ENCODE results near the gene NKIRAS2.

The NKIRAS2 gene

DNA sequence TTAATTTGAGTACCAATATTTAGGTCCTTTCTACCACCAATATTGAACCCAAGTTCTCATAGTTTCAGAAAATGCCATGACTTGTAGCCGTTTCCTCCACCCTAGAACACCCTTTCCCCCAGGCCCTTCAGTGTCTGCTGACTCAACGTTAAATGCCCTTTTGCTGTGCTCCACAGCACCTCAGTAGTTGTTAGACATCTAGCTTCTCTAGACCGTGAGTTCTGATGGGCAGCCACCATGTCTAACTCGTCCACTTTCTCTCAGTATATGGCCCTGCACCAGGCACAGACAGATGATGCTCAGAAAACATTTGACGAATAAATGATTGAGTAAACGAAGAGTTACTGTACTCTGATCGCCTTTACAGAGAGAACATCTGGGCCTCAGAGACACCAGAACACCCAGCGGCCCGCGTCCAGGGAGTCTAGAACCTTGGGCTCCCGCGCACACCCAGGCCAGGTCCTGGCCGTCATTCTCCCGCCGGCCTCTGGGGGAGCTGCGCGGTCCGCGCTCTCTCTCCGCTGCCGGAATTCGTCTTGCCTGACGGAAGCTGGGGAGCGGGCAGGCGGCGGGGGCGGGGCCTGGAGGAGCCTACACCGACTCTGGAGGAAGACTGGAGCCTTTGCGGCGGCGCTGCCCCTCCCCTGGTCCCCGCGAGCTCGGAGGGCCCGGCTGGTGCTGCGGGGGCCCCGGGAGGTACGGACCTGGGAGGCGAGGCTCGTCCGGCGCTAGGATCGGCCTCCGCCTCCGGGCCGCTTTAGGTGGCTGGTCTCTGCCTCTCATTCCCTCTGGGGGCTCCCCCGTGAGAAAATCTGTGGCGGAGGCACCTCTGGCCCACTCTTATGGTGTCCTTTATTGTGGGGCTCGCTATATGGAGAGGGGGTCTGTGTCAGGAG, at the start of gene NKIRAS2:
TSS of gene NKIRAS2 (plus strand) at position 582 of the 896 bp plus-strand sequence. CDS start 1,488 bp downstream, outside the sequence.
- peak; percentile 8 to 95 (median 85) for DNase-seq

DNA sequence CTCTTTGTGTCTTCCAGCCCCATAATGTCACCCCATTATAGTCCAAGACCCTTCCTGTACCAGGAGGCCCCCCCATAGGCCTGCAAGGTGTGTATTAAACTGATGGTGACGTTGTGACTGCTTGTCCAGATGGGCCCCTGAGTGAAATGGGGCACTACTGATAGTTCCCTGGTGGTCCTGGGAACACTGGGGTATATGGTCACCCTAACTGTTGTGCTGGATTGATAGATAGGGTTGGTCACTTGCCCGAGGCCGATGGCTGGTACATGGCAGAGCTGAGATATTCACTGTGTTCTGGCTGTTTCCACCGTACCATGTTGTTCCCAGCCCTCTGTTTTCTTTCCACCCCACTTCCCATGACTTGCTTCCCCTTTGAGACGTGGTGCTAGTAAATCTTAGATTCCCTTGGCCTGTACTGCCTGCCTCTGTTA, 49.0 kb upstream of the NKIRAS2 start:
- no peak for DNase-seq

DNA sequence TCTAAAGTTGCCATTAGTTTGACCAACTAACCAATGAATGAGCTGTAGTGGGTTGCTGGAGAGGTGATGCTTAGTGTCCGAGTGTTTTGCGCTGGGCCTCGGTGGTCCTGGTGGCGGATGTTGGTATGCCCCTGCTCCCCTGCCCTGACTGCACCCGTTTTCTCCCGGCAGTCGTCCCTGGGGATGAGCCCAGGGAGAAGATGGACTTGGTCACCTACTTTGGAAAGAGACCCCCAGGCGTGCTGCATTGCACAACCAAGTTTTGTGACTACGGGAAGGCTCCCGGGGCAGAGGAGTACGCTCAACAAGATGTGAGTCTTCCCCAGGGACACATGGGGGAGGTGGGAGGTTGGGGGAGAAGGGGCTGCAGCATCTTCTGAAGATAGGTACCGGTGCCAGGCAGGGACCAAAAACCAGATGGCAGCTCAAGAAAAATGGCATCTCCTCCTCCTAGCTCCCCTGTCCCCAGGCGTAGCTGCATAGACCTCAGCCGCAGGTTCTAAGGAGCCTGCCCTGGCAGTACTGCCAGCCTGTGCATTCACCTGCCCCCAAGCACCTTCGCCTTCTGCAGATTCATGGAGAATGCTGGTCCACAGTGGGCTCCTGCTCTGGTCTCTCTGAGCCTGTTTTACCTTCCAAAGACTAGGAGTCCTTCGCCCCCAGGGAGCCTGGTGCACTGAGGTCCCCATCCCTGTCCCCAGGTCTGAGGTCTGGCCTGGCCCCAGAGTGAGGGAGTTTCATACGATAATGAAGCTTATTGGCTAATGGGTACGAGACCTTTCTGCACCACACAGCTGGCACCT, 48.0 kb upstream of the NKIRAS2 start:
- DNase-seq, result no peak

DNA sequence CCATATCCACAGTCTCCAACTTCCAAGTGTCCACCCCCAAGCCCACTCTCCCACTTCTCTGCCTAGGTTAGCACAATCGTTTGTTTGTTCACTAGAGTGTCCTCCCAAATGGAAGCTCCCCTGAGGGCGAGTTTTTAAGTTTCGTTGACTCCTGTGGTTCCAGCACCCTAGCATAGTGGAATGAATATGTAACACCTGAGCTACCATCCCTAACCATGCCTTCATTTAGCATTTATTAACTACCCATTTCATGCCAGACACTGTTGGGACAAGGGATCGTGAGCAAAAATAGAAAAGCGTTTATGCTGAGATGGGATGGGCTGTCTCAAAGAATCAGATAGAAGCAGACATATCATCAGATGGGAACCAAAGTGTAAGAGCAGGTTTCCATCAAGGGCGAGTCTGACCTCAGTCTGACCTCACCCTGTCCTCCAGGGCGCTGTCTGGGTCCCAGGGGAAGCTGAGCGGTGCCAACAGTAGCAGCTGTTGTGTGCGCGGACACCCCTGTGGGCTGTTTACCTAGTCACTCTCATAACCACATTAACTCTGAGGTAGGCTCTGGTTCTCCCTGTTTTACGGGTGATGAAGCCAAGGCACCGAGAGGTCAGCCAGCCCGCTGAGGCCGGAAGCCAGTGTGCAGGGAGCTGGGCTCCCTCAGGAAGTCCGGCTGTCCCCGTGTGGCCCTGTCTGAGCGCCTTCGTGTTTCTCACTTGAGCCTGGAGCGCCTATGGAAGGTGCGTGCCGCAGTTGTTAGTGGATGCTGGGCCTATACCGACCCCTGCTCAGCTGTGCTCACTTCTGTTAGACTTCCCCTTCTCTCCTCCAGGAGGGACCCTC, 47.1 kb upstream of the NKIRAS2 start:
- DNase-seq, result peak in 1 of 56 donors; percentile 27

DNA sequence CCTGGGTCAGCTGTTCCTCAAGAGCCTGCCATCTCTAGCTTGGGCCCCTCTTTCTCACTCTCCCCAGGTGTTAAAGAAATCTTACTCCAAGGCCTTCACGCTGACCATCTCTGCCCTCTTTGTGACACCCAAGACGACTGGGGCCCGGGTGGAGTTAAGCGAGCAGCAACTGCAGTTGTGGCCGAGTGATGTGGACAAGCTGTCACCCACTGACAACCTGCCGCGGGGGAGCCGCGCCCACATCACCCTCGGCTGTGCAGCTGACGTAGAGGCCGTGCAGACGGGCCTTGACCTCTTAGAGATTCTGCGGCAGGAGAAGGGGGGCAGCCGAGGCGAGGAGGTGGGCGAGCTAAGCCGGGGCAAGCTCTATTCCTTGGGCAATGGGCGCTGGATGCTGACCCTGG, 46.5 kb upstream of the NKIRAS2 start:
- DNase-seq, result peak in 2 of 56 donors; percentile 15 to 20

DNA sequence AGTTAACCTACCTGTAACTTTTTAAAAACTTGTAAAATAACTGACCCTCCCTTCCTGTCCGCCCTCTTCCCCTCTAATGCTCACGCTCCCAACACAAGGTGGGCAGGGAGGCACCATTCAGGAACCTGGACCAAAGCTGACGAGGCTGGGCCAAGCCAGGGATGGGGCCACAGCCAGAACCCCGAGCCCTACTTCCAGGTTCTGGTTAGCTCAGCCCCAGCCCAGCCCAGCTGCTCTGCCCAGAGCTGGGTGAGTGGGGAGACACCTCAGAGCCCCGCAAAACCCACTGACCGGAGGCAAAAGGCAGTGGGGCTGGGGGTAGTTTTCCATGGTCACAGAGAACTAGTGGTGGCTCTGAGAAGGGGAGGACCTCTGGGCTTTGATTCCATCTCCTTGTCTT, 45.9 kb upstream of the NKIRAS2 start:
- DNase-seq, result no peak

DNA sequence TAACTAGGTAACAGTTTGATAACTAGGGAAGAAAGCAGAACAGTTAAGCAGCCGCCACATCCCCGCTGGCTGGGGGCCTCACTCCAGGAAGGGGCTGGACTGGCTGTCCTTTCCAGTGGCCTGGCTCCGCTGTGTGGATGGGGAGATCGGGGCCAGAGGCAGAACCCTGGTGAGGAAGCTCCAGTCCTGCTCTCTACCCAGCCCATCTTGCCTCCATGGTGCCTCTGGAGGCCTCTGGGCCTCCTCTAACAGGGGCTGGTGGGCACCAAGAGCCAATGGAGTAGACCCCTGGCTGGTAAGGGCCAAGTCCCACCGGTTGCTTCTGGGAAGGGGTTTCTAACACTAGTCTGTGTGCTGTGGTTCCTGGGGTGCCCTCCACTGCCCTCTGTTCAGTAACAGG, 45.2 kb upstream of the NKIRAS2 start:
- DNase-seq, result peak in 5 of 56 donors; percentile 27 to 52 (median 47)

DNA sequence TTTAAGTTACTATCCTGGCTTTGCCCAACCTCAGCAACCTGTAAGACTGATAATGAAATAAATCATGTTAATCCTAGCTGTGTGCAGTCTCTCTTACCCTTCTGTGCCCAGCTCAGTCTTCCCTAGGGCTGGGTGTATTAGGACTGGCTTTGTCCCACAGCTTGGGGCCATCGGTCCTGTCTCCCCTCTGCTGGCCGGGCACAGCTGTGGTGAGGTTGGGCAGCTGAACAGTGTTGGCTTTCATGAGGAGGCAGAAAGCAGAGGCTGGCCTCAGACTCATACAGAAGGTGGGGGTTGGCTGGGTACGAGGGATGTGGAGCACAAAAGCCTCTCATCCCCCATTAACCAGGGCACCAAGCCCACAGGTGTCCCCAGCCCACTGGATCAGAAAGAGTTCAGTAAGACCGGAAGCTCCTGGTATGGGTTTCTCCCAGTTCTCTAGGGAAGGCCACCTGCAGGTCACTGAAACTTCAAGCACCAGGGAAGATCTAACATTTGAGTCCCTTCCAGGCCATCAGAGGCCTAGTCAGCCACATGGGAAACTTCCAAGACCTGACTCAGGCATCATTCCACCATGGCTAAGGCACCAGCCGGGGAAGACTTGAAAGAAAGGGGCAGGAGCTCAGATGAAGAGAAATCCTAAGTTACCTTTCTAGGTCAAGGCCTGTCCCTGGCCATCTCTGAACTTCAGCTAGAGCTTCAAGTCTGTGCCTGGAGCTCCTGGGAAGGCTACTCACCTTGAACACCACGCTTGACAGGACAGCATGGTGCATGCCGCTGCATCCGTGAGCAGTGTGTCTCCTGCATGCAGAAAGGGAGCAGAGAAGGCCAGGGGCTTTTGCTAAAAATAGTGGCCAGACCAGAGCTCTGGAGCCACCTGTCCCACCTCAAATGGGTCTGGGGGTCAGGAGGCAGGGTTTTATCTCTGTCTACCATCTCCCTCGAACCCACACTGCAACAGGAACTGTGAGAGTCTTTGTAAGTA, 44.5 kb upstream of the NKIRAS2 start:
- DNase-seq, result peak in 51 of 56 donors; percentile 22 to 88 (median 74)

DNA sequence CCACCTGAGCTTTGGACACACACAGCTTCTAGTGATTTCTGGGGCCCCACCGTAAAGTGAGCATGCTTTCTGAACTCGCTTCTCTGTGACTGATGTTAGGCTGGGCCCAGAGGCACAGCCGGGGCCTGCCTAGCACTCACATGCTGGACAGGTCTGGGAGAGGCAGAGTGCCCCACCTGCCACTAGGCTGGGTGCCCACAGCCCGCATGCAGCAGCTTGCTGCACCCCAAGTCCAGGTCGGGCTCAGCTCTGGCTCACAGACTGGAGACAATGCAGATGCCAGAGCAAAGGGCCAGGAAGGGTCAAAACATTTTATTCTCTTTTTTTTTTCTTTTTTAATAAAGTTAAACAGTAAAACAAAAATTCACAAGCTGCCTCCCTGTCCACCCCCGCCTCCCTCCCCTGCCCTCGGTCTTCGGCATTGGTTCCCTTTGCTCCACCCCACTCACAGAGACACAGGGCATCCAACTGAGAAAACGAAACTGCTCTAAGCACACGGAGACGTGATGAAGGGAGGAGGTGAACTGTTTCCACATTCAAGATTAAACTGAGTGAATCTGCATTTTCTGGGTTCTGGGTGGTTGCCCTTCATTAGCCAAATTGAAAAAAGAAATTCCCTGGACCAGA, 43.6 kb upstream of the NKIRAS2 start:
- DNase-seq, result peak in 11 of 56 donors; percentile 15 to 50 (median 30)

DNA sequence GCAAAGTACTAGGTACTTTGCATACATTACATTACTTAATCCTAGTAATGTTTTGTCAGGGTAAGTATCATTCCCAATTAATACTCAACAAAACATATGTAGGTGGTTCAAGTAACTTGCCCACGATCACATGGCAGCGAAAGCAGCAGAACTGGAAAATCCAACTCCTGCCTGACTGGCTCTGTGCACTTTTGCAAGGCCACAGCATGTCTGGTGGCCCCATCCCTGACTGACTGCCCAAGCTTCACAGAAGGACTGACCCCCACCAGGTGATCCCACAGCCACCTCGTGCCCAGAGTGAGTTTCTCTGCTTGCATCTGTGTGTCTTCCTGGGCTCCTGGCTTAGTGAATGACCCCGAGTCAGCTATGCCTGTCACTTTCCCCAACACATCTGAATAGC, 41.9 kb upstream of the NKIRAS2 start:
- DNase-seq, result no peak

DNA sequence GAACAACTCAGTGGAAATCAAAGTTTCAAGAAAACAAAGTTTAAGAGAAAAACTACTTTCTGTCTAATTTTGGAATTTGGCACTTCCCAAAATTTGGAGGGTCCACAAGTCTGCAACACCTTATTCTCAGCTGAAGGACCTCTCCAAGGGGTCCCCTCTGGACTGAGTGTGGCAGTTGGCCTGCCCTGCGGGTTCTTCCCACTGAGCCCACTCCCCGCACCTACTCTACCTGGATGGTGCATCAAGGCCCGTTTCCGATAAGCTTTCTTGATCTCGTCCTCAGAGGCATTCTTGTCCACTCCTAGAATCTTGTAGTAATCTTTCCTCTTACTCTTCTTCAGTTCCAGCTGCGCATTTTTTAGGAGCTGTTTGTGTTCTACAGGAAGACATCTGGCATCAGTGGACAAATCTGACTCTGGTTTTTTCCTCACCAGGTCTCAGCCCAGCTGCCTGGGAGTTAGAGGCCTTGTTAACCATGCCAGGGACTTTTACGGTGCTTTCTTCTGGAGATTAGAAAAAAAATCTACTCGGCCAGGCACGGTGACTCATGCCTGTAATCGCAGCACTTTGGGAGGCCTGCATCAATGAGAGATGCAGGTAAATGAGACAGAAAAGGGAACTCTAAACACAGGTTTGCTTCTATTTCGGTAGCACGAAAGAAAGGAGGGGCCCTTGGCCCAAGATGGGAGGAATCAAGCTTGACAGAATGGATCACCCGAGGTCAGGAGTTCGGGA, 37.7 kb upstream of the NKIRAS2 start:
- no peak for DNase-seq

DNA sequence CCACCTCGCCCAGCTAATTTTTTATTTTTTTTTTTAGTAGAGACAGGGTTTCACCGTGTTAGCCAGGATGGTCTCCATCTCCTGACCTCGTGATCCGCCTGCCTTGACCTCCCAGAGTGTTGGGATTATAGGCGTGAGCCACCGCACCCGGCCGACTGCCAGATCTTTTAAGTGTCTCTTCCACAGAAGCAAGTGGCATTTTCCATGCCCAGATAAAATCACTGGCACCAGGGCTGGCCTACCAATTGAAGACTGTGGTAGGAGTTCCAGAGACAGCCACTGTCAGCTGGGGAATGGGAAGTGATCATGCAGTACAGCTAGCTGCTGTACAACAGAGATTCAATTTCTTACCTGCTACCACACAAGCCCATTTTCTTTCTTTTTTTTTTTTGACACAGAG, 35.4 kb upstream of the NKIRAS2 start:
- no peak for DNase-seq

DNA sequence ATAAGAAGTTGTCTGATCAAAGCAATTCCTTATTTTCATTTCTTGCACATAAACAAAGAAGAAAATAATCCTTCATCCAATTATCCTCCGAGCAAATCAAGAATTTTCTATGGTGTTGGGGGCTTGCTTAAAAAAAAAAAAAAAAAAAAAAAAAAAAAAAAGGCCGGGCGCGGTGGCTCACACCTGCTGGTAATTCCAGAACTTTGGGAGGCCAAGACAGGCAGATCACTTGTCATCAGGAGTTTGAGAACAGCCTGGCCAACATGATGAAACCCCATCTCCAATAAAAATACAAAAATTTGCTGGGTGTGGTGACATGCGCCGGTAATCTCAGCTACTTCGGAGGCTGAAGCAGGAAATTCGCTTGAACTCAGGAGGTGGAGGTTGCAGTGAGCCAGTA, 34.0 kb upstream of the NKIRAS2 start:
- DNase-seq, result no peak

DNA sequence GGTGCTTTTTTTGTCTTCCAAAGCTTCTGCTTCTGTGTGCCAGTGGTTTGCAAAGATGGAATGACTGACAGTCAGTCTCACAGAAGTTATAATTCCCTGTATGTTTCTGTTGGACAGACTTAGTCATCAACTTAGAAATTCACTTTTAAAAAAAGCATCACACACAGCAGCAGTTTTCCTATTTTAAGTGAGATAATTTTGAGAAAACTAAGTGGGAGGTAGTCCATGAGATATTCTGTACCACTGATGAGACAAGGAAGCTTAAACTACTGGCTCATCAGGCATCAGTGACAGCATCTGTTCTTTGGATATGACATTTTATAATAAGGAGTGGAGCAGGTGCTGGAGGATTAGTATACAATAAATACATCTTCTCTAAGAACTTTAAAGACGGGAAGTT, 33.3 kb upstream of the NKIRAS2 start:
- DNase-seq, result peak in 1 of 56 donors; percentile 20

DNA sequence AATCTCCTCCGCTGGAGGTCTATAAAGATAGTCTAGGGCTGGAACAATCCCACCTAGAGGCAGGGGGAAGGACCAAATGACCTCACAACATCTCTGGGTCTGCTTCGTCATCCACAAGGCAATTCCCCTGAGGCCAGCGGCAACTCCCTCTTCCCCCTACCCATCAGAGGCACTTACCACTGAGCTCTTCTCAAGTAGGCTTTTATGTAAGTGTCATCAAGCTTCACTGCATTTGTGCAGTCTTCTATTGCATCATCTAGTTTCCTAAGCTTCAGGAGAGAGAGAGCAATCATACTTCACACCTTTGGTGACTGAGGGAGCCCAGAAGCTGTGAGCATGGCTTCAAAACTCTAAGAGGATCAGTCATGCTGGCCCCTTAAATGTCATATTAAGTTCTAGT, 32.2 kb upstream of the NKIRAS2 start:
- no peak for DNase-seq

DNA sequence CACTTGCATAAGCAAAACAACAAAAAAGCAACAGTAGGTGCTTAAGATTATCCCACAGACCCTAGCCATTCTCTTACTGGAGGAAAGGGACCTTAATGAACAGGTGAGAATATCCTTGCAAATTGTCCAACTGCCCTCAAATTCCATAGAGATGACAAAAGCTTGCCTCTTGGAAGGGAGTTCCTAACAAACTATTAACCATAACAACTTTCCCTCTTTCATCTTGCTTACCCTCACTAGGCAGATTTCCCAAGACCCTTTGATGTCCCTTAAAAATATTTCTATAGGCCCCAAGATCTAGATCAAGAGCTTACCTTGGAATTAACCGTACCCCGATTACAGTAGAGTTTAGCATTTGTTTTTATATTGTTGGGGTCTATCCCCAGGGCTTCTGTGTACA, 31.5 kb upstream of the NKIRAS2 start:
- no peak for DNase-seq

DNA sequence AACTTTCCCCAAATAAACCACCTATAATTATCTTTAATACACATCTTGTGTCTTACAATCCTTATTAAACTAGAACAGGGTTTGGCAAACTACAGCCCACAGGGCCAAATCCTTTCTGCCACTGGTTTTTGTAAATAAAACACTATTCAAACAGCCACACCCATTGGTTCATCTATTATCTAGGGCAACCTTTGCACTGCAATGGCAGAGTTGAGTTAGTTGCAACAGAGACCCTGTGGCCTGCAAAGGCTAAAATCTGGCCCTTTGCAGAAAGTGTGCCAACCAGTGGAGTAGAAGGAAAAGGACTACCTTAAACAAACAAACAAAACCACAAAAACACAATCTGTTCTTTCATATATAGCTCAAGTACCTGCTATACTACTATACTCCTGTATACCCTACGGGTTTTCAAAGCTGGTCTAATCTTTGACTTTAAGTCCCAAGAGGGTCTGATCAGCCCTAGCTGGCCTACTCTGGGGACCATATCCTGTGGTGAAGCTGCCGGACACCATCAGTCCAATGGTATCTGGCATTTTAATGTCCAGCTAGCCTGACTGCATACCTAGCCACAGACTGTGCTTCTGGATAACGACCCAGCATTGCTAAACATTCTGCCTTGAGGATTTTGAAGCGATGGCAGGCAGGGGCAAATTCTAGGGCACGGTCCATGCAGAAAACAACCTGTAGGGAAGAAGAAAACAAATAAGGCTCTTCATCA, 30.0 kb upstream of the NKIRAS2 start:
- no peak for DNase-seq

DNA sequence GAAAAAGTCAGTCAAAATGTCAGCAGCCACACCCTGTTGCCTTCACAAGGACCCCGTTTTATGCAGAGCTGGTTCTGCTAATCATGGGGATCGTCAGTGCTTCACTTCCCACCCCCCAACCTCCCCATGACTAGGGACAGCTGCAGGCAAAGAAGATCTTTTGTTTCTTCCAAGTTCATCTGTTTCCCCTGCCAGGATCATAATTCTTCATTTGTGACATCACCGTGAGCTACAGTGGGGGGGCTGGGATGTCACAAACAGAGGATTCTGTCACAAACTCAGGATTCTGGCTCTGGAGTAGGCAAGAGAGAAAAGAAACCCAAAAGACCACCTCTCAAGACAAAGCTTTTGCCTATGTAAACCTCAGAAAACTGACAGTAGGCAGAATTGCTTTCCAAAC, 27.3 kb upstream of the NKIRAS2 start:
- DNase-seq, result peak in 49 of 56 donors; percentile 23 to 90 (median 74)
